SK-N-SH (cell line): ENCODE measurements around the gene C22orf31.

ENCODE experiments used
- MXI1 ChIP-seq: IDR thresholded peaks from 2 replicates; pipeline ENCODE4 v1.6.1; 2012; ENCODE audit warnings: mild to moderate bottlenecking, low read depth, low read length, improper control_type of control experiment
- RCOR1 ChIP-seq: fragments of 150-350 bp; IDR thresholded peaks from 2 replicates; pipeline ENCODE4 v1.6.1; 2017; ENCODE audit warnings: antibody characterized with exemption, low read length
- TF ChIP-seq, protein P1 (sequence below): fragments of 200-600 bp; sonication (generic); IDR thresholded peaks from 2 replicates; pipeline ENCODE4 v1.6.1; 2017; ENCODE audit warnings: antibody characterized with exemption, mild to moderate bottlenecking, moderate library complexity

DNA sequence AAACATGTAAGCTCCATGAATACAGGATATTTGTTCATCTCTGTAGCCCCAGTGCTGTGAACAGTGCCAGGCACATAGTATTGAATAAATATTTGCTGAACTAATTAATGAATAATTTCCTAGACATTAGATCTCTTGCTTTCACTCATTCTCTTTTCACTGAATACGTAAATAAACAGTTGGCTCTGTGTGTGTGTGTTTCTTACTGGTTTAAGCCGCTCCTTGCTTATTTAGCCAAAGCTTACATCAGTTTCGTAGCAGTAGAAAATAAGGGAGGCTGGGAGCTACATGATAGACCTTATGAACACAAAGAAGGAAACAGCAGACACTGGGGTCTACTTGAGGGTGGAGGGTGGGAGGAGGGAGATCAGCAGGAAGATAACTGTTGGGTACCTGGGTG lies 28.4 kb upstream of the C22orf31 start:
- TF ChIP-seq, protein P1, sequence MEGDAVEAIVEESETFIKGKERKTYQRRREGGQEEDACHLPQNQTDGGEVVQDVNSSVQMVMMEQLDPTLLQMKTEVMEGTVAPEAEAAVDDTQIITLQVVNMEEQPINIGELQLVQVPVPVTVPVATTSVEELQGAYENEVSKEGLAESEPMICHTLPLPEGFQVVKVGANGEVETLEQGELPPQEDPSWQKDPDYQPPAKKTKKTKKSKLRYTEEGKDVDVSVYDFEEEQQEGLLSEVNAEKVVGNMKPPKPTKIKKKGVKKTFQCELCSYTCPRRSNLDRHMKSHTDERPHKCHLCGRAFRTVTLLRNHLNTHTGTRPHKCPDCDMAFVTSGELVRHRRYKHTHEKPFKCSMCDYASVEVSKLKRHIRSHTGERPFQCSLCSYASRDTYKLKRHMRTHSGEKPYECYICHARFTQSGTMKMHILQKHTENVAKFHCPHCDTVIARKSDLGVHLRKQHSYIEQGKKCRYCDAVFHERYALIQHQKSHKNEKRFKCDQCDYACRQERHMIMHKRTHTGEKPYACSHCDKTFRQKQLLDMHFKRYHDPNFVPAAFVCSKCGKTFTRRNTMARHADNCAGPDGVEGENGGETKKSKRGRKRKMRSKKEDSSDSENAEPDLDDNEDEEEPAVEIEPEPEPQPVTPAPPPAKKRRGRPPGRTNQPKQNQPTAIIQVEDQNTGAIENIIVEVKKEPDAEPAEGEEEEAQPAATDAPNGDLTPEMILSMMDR: no peak
- TF ChIP-seq MXI1: no peak
- no peak for TF ChIP-seq RCOR1
